Ishikawa (cell line): ENCODE results near the gene RBPJ.

Experiments used
- CEBPB ChIP-seq: IDR thresholded peaks from 2 replicates; pipeline ENCODE4 v1.6.1; 2012
- CREB1 ChIP-seq: IDR thresholded peaks from 2 replicates; pipeline ENCODE4 v1.6.1; 2012; ENCODE audit warnings: low read depth
- EGR1 ChIP-seq: IDR thresholded peaks from 2 replicates; pipeline ENCODE4 v1.6.1; 2012
- EP300 ChIP-seq: IDR thresholded peaks from 2 replicates; pipeline ENCODE4 v1.6.1; 2012; ENCODE audit warnings: borderline replicate concordance
- FOXM1 ChIP-seq: IDR thresholded peaks from 2 replicates; pipeline ENCODE4 v1.6.1; 2012; ENCODE audit warnings: low read depth, borderline replicate concordance
- MAX ChIP-seq: IDR thresholded peaks from 2 replicates; pipeline ENCODE4 v1.6.1; 2012
- REST ChIP-seq: IDR thresholded peaks from 2 replicates; pipeline ENCODE4 v1.6.1; 2012; ENCODE audit warnings: low read depth, mild to moderate bottlenecking
- TAF1 ChIP-seq: IDR thresholded peaks from 2 replicates; pipeline ENCODE4 v1.6.1; 2012; ENCODE audit warnings: low read depth, mild to moderate bottlenecking
- USF1 ChIP-seq: IDR thresholded peaks from 2 replicates; pipeline ENCODE4 v1.6.1; 2012

DNA sequence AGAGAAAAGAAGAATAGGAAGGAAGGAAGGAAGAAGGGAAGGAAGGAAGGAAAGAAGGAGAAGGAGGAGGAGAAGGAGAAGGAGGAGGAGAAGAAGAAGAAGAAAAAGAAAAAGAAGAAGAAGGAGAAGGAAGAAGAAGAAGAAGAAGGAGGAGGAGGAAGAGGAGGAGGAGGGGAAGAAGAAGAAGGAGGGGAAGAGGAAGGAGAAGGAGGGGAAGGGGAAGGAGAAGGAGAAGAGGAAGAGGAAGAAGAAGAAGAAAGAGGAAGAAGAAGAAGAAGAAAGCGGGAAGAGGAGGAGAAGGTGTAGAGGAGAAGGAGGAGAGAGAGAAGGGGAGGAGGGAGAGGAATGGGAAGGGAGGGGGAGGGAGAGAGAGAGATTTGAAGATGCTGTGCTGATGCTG, 146.9 kb downstream of the RBPJ start:
- TF ChIP-seq EGR1 = no peak
- TF ChIP-seq FOXM1 = no peak
- no peak for TF ChIP-seq CEBPB
- TF ChIP-seq EP300 = no peak
- no peak for TF ChIP-seq TAF1
- TF ChIP-seq USF1 = no peak
- TF ChIP-seq MAX = no peak
- TF ChIP-seq CREB1 = no peak
- TF ChIP-seq REST = no peak
